GM23248 (cell line): ENCODE data around the gene TPCN2.

Experiments
- EZH2 ChIP-seq: fragments of 200-600 bp; sonication (generic); IDR thresholded peaks from 2 replicates; pipeline ENCODE4 v1.6.1; 2018; ENCODE audit warnings: antibody characterized with exemption, mild to moderate bottlenecking; ENCODE audit not compliant: insufficient read depth, poor library complexity, severe bottlenecking
- EZH2phosphoT487 ChIP-seq: fragments of 200-600 bp; sonication (generic); IDR thresholded peaks from 2 replicates; pipeline ENCODE4 v1.6.1; 2018; ENCODE audit warnings: antibody characterized with exemption, moderate library complexity, mild to moderate bottlenecking, low read depth; ENCODE audit not compliant: insufficient read depth

- TF ChIP-seq EZH2: no peak
- TF ChIP-seq EZH2phosphoT487: no peak
Measured at GRCh38 chr11:69053169-69053477, 4.4 kb downstream of the TPCN2 start.
